Heart right ventricle (tissue), 16 donors: ENCODE results near the gene ACTR10. TPM values are rescaled to one million over a fixed set of nuclear protein-coding genes. Genes with fewer than 3 reads are reported as not detected.

Experiments used
- ATAC-seq, 8 donors: fragments of 200-7000 bp; cut with Tn5 transposase; one replicate each; pipeline ENCODE4 v1.9.1; 2020; ENCODE audit warnings: mild to moderate bottlenecking in 8 of 8, moderate library complexity in 8 of 8, moderate number of reproducible peaks in 1 of 8
- DNase-seq, 2 donors: peaks; one replicate each; pipeline ENCODE4 v3.0.0-alpha.2; 2020
- H3K27ac ChIP-seq, 10 donors: fragments of 200-600 bp; sonication (generic) in 2 of 10; one replicate each; pipeline versions ENCODE4 v1.5.0 to v1.8.0; 2020 to 2022; ENCODE audit warnings: mild to moderate bottlenecking in 3 of 10
- H3K27me3 ChIP-seq, 7 donors: fragments of 200-600 bp; one replicate each; pipeline ENCODE4 v1.8.0; 2021 to 2022; ENCODE audit warnings: mild to moderate bottlenecking in 2 of 7
- H3K36me3 ChIP-seq, 9 donors: fragments of 200-600 bp; sonication (generic) in 1 of 9; one replicate each; pipeline versions ENCODE4 v1.5.0 to v1.8.0; 2020 to 2022; ENCODE audit warnings: mild to moderate bottlenecking in 2 of 9
- H3K4me1 ChIP-seq, 9 donors: fragments of 200-600 bp; sonication (generic) in 1 of 9; one replicate each; pipeline versions ENCODE4 v1.5.0 to v1.8.0; 2020 to 2022; ENCODE audit warnings: mild to moderate bottlenecking in 4 of 9
- H3K4me3 ChIP-seq, 10 donors: fragments of 200-600 bp; sonication (generic) in 2 of 10; one replicate each; pipeline versions ENCODE4 v1.5.0 to v1.8.0; 2020 to 2022; ENCODE audit warnings: mild to moderate bottlenecking in 7 of 10, moderate library complexity in 2 of 10
- H3K9me3 ChIP-seq, 11 donors: fragments of 200-600 bp in 10 of 11; sonication (generic) in 2 of 11; one replicate each; pipeline versions ENCODE4 v1.5.0 to v1.8.0; 2013 to 2022; ENCODE audit warnings: mild to moderate bottlenecking in 2 of 11, control low read depth in 1 of 11, moderate library complexity in 1 of 11
- WGBS, 2 donors: extraction: QIAGEN DNeasy Blood & Tissue Kit; methylation state at CpG; one replicate each; pipeline ENCODE4 v1.1.7; 2013; ENCODE audit warnings: inconsistent platforms in 1 of 2; 5-methylcytosine and 5-hydroxymethylcytosine counted together
- intact Hi-C, 10 donors: fragments of 100-400 bp; cut with DNase I; formaldehyde crosslinking; loops; one replicate each; pipeline versions ENCODE4 v1.11.1 to v1.14.2; 2022
- long read RNA-seq, 3 donors: library from polyadenylated mRNA; unstranded; transcript quantifications; one replicate each; pipeline ENCODE4 v2.0.0, GENCODE V29; 2020 to 2021
- polyA plus RNA-seq, 2 donors: library from polyadenylated mRNA; stranded (reverse); fragments of 200-250 nt; gene quantifications; one replicate each; pipeline ENCODE4 v1.2.3, GENCODE V29; 2013
- total RNA-seq, 10 donors: library from RNA; stranded (reverse); fragmentation: NEBNext Ultra II Directional in 3 of 10; extraction: Animal tissue kit (Norgen Biotek cat#: 25700) in 3 of 10; gene quantifications; one replicate each; pipeline versions ENCODE4 v1.2.1 to v1.2.4, GENCODE V29; 2021 to 2023
- TF ChIP-seq, protein P1 (sequence below), 9 donors: fragments of 200-600 bp; sonication (generic) in 2 of 9; IDR thresholded peaks; one replicate each; pipeline versions ENCODE4 v1.5.0 to v1.8.0; 2021 to 2022; ENCODE audit warnings: antibody characterized with exemption in 9 of 9, mild to moderate bottlenecking in 5 of 9, moderate library complexity in 1 of 9
- donor health status: Arrhythmogenic right ventricular cardiomyopathy.
- donor health status: ischemic (EF 13 %, LVEDD 7.1; RV severe dilation, severe dysfunction).
- donor health status: healthy with polysubstance abuse.
- donor health status: DM: no; HTN: yes; CAD: no.
- donor health status: DM: no; HTN: no; CAD: no.
- donor health status: ischemic (EF 25% LVEDD 6.9; RV normal size, moderate dysfunction).
- donor health status: ischemic (EF 25% LVEDD 5.7; RV mildly dilated, moderate dysfunction).
- donor health status: healthy.
- donor health status: DM: yes; HTN: yes; CAD: no.
- donor health status: Ischemic cardiomyopathy.
- donor health status: ischemic (EF 35%, LVEDD 5.7; RV mildly dilated, moderate dysfunction).
- donor health status: nonischemic (EF 11% LVEDD 7.7; RV severe dilation, severe dysfunction).
- donor health status: DM: yes; HTN: yes; CAD: no.
- donor health status: PGD.
- donor health status: ischemic (EF 29% LVEDD 5.4; RV normal size, mild dysfunction).
- donor health status: nonischemic (EF 23%, LVEDD 6.1; RV moderate dilation, normal function).

Gene ACTR10
- 10 to 100 TPM; 60.5 to 83.2 (median 72.8) TPM for total RNA-seq
- 10 to 100 TPM; 64.6 to 88.9 TPM for polyA plus RNA-seq
- long read RNA-seq, donor 1, transcript ACTR10-201 (13 exons, 2,419 nt): major isoform, 109 of 118 reads
- long read RNA-seq, donor 1, partial matches to known transcripts: 3 of 118 reads
- long read RNA-seq, donor 1, other reads (novel, unspliced or antisense): 5 of 118 reads
- long read RNA-seq, donor 2, transcript ACTR10-201 (13 exons, 2,419 nt): major isoform, 105 of 111 reads
- long read RNA-seq, donor 2, partial matches to known transcripts: 2 of 111 reads
- long read RNA-seq, donor 2, other reads (novel, unspliced or antisense): 4 of 111 reads
- long read RNA-seq, donor 3, transcript ACTR10-201 (13 exons, 2,419 nt): major isoform, 443 of 460 reads
- long read RNA-seq, donor 3, partial matches to known transcripts: 5 of 460 reads
- long read RNA-seq, donor 3, other reads (novel, unspliced or antisense): 11 of 460 reads

DNA sequence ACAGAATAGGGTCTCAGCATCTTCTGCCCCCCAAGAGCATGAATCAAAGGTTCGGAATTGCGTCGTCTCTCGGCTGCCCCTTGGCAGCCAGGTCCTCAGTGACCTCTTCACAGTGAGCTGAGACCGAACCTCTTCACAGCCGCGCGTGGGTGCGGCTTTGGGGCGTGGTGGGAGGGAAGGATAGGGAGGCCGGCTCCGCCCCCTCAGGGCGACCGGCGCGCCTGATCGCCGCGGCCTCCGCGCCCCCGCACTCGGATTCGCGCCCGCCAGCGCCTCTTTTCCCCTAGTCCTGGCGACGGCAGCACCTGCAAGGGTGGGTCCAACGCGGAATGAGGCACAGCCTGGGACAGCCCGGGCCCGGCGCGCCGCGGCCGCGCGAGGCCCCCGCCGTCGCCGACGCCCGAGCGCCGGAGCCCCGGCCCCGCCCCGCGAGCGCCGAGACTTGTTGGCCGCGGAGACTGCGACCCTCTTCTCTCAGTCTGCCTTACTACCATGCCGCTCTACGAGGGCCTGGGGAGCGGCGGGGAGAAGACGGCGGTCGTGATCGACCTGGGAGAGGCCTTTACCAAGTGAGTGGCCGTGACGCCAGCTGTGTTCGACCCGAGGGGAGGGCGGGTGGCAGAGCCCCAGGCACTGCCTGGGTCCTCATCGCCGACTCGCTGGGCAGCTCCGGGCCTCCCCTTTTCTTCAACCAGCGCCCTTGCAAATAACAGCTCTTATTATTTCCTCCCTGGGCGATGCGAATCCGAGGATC lies at the start of gene ACTR10:
TSS of gene ACTR10 (plus strand) at position 424 of the 754 bp plus-strand sequence. CDS start at position 493, 69 bp downstream.
- 1% methylated on average over 72 to 78 of the region's 78 CpGs for WGBS, 2 donors
- Histone ChIP-seq H3K9me3 (no peaks in the 10 kb centered on the region), H3K4me3 (peak within 1 kb of the TSS; percentile 66 to 98 (median 90)), H3K4me1 (peaks cover 0 to 26% (median 17%) of the 10 kb centered on the region in 9 donors), H3K36me3 (peaks cover 0 to 25% (median 4%) of the 10 kb centered on the region in 9 donors), H3K27me3 (no peaks in the 10 kb centered on the region), H3K27ac (peak within 1 kb of the TSS; percentile 90 to 99 (median 96))
- TF ChIP-seq, protein P1, sequence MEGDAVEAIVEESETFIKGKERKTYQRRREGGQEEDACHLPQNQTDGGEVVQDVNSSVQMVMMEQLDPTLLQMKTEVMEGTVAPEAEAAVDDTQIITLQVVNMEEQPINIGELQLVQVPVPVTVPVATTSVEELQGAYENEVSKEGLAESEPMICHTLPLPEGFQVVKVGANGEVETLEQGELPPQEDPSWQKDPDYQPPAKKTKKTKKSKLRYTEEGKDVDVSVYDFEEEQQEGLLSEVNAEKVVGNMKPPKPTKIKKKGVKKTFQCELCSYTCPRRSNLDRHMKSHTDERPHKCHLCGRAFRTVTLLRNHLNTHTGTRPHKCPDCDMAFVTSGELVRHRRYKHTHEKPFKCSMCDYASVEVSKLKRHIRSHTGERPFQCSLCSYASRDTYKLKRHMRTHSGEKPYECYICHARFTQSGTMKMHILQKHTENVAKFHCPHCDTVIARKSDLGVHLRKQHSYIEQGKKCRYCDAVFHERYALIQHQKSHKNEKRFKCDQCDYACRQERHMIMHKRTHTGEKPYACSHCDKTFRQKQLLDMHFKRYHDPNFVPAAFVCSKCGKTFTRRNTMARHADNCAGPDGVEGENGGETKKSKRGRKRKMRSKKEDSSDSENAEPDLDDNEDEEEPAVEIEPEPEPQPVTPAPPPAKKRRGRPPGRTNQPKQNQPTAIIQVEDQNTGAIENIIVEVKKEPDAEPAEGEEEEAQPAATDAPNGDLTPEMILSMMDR (IDR thresholded peaks at IDR 0.05): no peak
- ATAC-seq (peak; percentile 97 to 99 (median 97)), DNase-seq (peak; percentile 88 to 89)
- intact Hi-C loops: loop anchor here in 3 of 10 donors (1.0 to 10.0 kb wide), 5 partner anchors 37 to 175 kb away; partner anchors contain the start of genes PSMA3 (in 2 of the 3) and ARID4A (in 1 of the 3)

DNA sequence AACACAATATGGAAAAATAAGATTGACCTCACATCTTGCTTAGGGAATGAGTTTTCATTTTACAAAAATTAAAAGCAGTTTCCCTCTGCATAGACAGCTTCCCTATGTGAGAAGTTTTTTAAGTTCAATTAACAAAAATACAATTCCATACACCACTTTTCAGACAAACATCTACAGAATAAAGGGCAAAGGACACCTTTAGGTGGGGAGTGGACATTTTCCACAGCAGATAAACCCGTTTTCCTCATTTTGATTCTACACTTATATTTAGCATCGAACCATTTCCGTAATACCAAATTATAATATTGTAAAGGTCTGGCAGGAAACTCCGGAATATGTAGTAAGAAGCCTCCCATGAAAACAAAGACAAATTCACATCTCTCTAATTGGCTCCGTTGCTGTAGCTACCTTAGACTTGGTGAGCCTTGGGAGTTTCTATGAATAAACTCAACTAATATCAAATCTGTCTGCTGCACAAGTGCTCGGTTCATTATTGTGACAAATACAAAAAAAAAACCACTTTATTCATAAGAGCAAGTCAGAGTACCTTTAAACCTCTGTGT lies 49.6 kb upstream of the ACTR10 start:
- DNase-seq: no peak
- Histone ChIP-seq H3K9me3 (no peaks in the 10 kb centered on the region), H3K4me1 (peaks cover 3 to 23% (median 10%) of the 10 kb centered on the region in 9 donors), H3K4me3 (peak overlapping the region in 7 of 10 donors; percentile 57 to 96 (median 85)), H3K27me3 (peaks cover 0 to 50% (median 0%) of the 10 kb centered on the region in 7 donors), H3K27ac (no peak overlapping the region), H3K36me3 (no peaks in the 10 kb centered on the region)
- 61 to 69% methylated on average over 6 of the region's 6 CpGs for WGBS, 2 donors
- intact Hi-C loops: loop anchor here in 1 of 10 donors (5.0 kb wide), 1 partner anchor 43 kb away; no protein-coding TSS in a partner anchor
- TF ChIP-seq, protein P1 (IDR thresholded peaks at IDR 0.05): no peak
- no peak for ATAC-seq

DNA sequence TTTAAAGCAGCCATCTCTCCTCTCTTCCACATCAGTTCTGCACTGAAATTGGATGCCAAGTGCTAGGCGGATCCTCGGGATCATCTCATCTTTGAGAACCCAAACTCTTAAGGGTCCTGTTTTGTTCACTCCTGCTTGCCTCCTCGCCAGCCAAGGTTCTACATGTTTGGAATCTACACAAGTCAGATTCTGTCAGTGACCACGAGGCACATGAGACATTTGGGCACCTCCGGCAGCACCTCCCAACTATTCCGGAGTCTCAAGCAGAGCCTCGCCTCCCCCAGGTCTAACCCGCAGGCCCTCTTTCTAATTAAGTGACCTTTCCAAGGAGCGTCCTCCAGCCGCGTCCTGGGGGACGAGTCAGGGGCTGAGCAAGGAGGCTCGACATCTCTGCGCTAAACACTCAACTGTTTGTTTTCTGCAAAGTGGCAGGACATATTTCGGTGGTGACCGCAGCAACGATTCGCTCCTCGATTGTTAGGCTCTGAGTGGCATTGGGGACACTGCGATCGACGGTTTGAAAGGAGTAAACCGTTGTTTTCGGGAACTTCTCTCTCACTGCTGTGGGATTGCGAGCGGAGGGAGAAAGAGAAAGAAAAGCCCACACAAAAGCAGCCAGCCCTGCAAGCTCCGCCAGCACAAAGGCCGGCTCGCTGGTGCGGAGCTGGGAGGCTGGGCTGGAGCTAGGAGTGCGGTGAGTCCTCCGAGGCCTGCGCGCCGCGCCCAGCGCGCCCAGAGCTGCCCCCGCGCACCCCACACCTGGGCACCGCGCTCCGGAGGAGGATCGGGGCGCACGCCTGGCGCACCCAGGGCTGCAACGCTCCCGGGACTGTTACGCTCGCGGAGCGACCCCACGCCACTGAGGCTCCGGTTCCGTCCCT lies 48.6 kb upstream of the ACTR10 start:
- no peaks in the 10 kb centered on the region for H3K9me3 ChIP-seq
- DNase-seq (no peak), ATAC-seq (peak; percentile 32 to 82 (median 54))
- intact Hi-C loops: loop anchor here in 1 of 10 donors (5.0 kb wide), 1 partner anchor 44 kb away; no protein-coding TSS in a partner anchor
- H3K27ac ChIP-seq: peak overlapping the region in 9 of 10 donors; percentile 31 to 79 (median 61)
- TF ChIP-seq, protein P1 (IDR thresholded peaks at IDR 0.05): no peak
- H3K4me3 ChIP-seq: peak overlapping the region; percentile 57 to 96 (median 86)
- peaks cover 3 to 23% (median 10%) of the 10 kb centered on the region in 9 donors for H3K4me1 ChIP-seq
- no peaks in the 10 kb centered on the region for H3K36me3 ChIP-seq
- peaks cover 0 to 50% (median 0%) of the 10 kb centered on the region in 7 donors for H3K27me3 ChIP-seq
- 1% methylated on average over 56 of the region's 56 CpGs for WGBS, 2 donors
